Naive thymus-derived CD4-positive, alpha-beta T cell (primary cell): ENCODE measurements around the gene PTPRN2. TPM values are rescaled to one million over a fixed set of nuclear protein-coding genes. Genes with fewer than 3 reads are reported as not detected.

Source experiments
- ATAC-seq: fragments of 150-1000 bp; cut with Tn5 transposase; 2 replicates; pipeline ENCODE4 v1.10.0; 2021; ENCODE audit warnings: mild to moderate bottlenecking, moderate library complexity
- CTCF ChIA-PET: fragments of 350-600 bp; sonication (Branson Sonifier 250); formaldehyde crosslinking; loops from one replicate; lab custom pipeline; 2021; ENCODE audit warnings: antibody characterized with exemption; lab: Charles Lee
- POLR2A ChIA-PET: fragments of 350-600 bp; sonication (Branson Sonifier 250); formaldehyde crosslinking; loops from one replicate; lab custom pipeline; 2021; ENCODE audit warnings: antibody characterized with exemption, inconsistent platforms; lab: Charles Lee
- DNase-seq, 9 donors: peaks; one replicate each; pipeline versions ENCODE4 v3.0.0 to v3.0.0-alpha.2; 2020 to 2022; ENCODE audit warnings: mixed read lengths in 1 of 9
- H3K27ac ChIP-seq: one replicate; pipeline ENCODE4 v1.7.0; 2013; ENCODE audit warnings: mild to moderate bottlenecking, low read depth, low read length, moderate library complexity
- H3K27me3 ChIP-seq, 2 donors: one replicate each; pipeline ENCODE4 v1.7.0; 2013; ENCODE audit warnings: low read length in 2 of 2, mild to moderate bottlenecking in 2 of 2, moderate library complexity in 2 of 2; ENCODE audit not compliant: control insufficient read depth in 2 of 2, insufficient read depth in 2 of 2
- H3K36me3 ChIP-seq, 3 experiments: 1 replicate in 2 of 3; 2 replicates in 1 of 3; pipeline ENCODE4 v1.7.0; 2013; ENCODE audit warnings: low read length in 3 of 3, mild to moderate bottlenecking in 3 of 3, moderate library complexity in 1 of 3; ENCODE audit not compliant: insufficient read depth in 3 of 3, control insufficient read depth in 2 of 3
- H3K4me1 ChIP-seq, 2 donors: one replicate each; pipeline ENCODE4 v1.7.0; 2013; ENCODE audit warnings: low read length in 2 of 2, mild to moderate bottlenecking in 2 of 2, moderate library complexity in 1 of 2; ENCODE audit not compliant: control insufficient read depth in 2 of 2, insufficient read depth in 2 of 2
- H3K4me3 ChIP-seq: 2 replicates; pipeline ENCODE4 v1.7.0; 2013; ENCODE audit warnings: mild to moderate bottlenecking, low read length
- H3K9me3 ChIP-seq, 3 experiments: 1 replicate in 2 of 3; 2 replicates in 1 of 3; pipeline ENCODE4 v1.7.0; 2013; ENCODE audit warnings: low read length in 3 of 3; ENCODE audit not compliant: control insufficient read depth in 2 of 3
- H3K27ac Mint-ChIP-seq, 9 donors: one replicate each; pipeline ENCODE4 v1.8.0; 2020 to 2022; ENCODE audit warnings: mixed read lengths in 9 of 9, mild to moderate bottlenecking in 8 of 9, moderate library complexity in 5 of 9, inconsistent platforms in 2 of 9
- H3K27me3 Mint-ChIP-seq, 5 donors: one replicate each; pipeline ENCODE4 v1.8.0; 2021 to 2022; ENCODE audit warnings: mixed read lengths in 5 of 5, mild to moderate bottlenecking in 1 of 5
- H3K36me3 Mint-ChIP-seq, 5 donors: one replicate each; pipeline ENCODE4 v1.8.0; 2020 to 2022; ENCODE audit warnings: mixed read lengths in 5 of 5, mild to moderate bottlenecking in 3 of 5, inconsistent platforms in 1 of 5
- H3K4me1 Mint-ChIP-seq, 7 donors: one replicate each; pipeline ENCODE4 v1.8.0; 2020 to 2022; ENCODE audit warnings: mixed read lengths in 7 of 7, mild to moderate bottlenecking in 3 of 7, inconsistent platforms in 1 of 7
- H3K4me3 Mint-ChIP-seq, 10 donors: one replicate each; pipeline ENCODE4 v1.8.0; 2020 to 2022; ENCODE audit warnings: mild to moderate bottlenecking in 10 of 10, mixed read lengths in 10 of 10, moderate library complexity in 6 of 10, inconsistent platforms in 2 of 10
- H3K9me3 Mint-ChIP-seq, 11 donors: one replicate each; pipeline ENCODE4 v1.8.0; 2020 to 2022; ENCODE audit warnings: mixed read lengths in 11 of 11, mild to moderate bottlenecking in 4 of 11, inconsistent platforms in 1 of 11, moderate library complexity in 1 of 11
- intact Hi-C, 2 donors: fragments of 100-400 bp; cut with micrococcal nuclease; formaldehyde crosslinking; loops; one replicate each; pipeline ENCODE4 v1.15.1; 2023
- polyA plus RNA-seq, 2 donors: library from polyadenylated mRNA; unstranded; fragments of 300-500 nt; fragmentation: Illumina TruSeq; gene quantifications; one replicate each; pipeline ENCODE4 v1.2.3, GENCODE V29; 2021
- total RNA-seq, 6 experiments: library from RNA in 5 of 6; stranded (reverse) in 5 of 6; gene quantifications; 1 replicate in 5 of 6; 2 replicates in 1 of 6; pipeline ENCODE4 v1.2.3 and lab custom pipeline; 2021 to 2026

The PTPRN2 gene
- total and polyA plus RNA-seq, 7 experiments from 2014 or later: 0.58 to 2.3 (median 1.4) TPM

- POLR2A ChIA-PET: interaction anchor here (0.8 to 1.2 kb wide), 2 partner anchors 10 to 46 kb away, joined by 3 read pairs; no protein-coding TSS in a partner anchor
- intact Hi-C loops: no loop called here
- Mint-ChIP-seq H3K9me3 (no peaks in the 10 kb centered on the region), H3K27me3 (no peaks in the 10 kb centered on the region), H3K4me1 (peaks cover 7 to 15% (median 11%) of the 10 kb centered on the region in 7 donors), H3K36me3 (no peaks in the 10 kb centered on the region), H3K4me3 (no peak overlapping the region), H3K27ac (no peak overlapping the region)
- H3K36me3 ChIP-seq: no peaks in the 10 kb centered on the region
- H3K4me1 ChIP-seq: peaks cover 0 to 5% of the 10 kb centered on the region in 2 donors
- H3K27me3 ChIP-seq: no peaks in the 10 kb centered on the region
- CTCF ChIA-PET: interaction anchor here (0.7 kb wide), 1 partner anchor 16 kb away, joined by 3 read pairs; no protein-coding TSS in a partner anchor
- H3K9me3 ChIP-seq: no peaks in the 10 kb centered on the region
- no peak overlapping the region for H3K27ac ChIP-seq
- no peak overlapping the region for H3K4me3 ChIP-seq
- DNase-seq (no peak), ATAC-seq (no peak)
Observed at GRCh38 chr7:157658851-157659412, 928.7 kb downstream of the PTPRN2 start.

DNA sequence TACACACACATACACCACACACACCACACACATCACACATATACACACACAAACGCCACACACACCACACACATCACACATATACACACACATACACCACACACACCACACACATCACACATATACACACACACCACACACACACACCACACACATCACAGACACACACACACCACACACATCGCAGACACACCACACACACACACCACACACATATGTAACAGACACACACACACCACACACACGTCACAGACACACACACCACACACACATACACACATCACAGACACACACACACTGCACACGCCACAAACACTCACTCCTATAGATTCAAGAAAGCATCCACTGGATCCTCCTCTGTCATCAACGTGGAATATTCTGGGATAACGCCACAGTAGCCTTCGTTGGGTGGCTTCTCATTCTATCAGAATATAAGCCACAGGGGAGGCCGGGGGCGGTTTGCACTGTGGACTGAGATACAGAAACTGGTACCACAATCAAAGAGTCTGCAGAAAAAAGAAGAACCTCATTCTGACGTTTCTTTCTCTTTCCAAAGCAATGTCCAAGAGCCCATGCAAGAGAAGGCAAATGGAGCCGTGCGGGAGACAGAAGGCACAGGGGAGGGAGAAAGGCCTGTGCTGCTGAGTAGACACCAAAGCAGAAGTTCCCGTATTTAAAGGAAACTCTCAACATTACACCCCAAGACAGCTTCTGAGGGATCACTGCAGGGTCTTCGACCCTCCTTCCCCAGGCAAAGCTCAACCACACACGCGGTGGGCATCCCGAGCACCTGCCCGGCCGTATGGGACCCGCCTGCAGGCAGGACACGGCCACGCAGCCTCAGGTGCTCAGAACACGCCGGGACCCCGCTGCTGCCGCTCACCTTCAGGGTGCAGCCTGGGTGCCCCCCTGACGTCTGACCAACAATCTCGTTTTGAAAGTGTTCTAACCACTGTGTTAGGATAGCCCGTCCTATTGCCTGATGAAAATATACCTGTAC, 929.6 kb downstream of the PTPRN2 start:
- Mint-ChIP-seq H3K27ac (no peak overlapping the region), H3K9me3 (no peaks in the 10 kb centered on the region), H3K4me3 (no peak overlapping the region), H3K36me3 (no peaks in the 10 kb centered on the region), H3K4me1 (peaks cover 7 to 15% (median 11%) of the 10 kb centered on the region in 7 donors), H3K27me3 (no peaks in the 10 kb centered on the region)
- POLR2A ChIA-PET: interaction anchor here (0.8 to 1.2 kb wide), 2 partner anchors 11 to 45 kb away, joined by 3 read pairs; no protein-coding TSS in a partner anchor
- Histone ChIP-seq H3K27ac (no peak overlapping the region), H3K27me3 (no peaks in the 10 kb centered on the region), H3K4me1 (peaks cover 0 to 5% of the 10 kb centered on the region in 2 donors), H3K36me3 (no peaks in the 10 kb centered on the region), H3K9me3 (no peaks in the 10 kb centered on the region), H3K4me3 (no peak overlapping the region)
- intact Hi-C loops: no loop called here
- DNase-seq: no peak
- CTCF ChIA-PET: interaction anchor here (0.7 kb wide), 1 partner anchor 17 kb away, joined by 3 read pairs; no protein-coding TSS in a partner anchor
- no peak for ATAC-seq

- ChIA-PET POLR2A (no interaction called here), CTCF (no interaction called here)
- Histone ChIP-seq H3K9me3 (no peaks in the 10 kb centered on the region), H3K27me3 (no peaks in the 10 kb centered on the region), H3K4me1 (peaks cover 0 to 5% of the 10 kb centered on the region in 2 donors), H3K4me3 (no peak overlapping the region), H3K36me3 (no peaks in the 10 kb centered on the region), H3K27ac (no peak overlapping the region)
- Mint-ChIP-seq H3K4me3 (no peak overlapping the region), H3K27me3 (no peaks in the 10 kb centered on the region), H3K9me3 (no peaks in the 10 kb centered on the region), H3K4me1 (peaks cover 7 to 15% (median 11%) of the 10 kb centered on the region in 7 donors), H3K36me3 (no peaks in the 10 kb centered on the region), H3K27ac (no peak overlapping the region)
- intact Hi-C loops: no loop called here
- DNase-seq (no peak), ATAC-seq (no peak)
Observed at GRCh38 chr7:157656195-157656769, 931.3 kb downstream of the PTPRN2 start.

DNA sequence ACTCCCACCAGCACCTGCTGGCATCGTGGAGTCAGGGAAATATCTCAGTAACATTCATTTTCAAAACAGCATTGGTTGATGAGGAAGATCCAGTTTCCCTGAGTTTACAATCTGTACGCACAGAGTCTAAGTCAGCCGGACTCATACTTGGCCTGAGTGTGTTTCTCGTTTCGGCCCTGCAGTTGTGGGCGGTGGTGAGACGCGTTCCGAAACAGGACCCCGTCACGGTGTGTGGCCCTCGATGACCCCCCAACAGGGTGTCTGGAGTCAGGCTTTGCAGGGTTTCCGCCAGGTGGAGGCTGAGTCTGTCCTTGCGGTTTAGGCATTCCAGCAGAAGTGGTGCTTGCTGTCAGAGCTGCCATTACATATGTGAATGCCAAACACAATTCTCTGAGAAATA, 933.3 kb downstream of the PTPRN2 start:
- Histone ChIP-seq H3K4me1 (no peaks in the 10 kb centered on the region), H3K27ac (no peak overlapping the region), H3K27me3 (no peaks in the 10 kb centered on the region), H3K36me3 (no peaks in the 10 kb centered on the region), H3K9me3 (no peaks in the 10 kb centered on the region), H3K4me3 (no peak overlapping the region)
- POLR2A ChIA-PET: no interaction called here
- DNase-seq (no peak), ATAC-seq (no peak)
- H3K4me1 Mint-ChIP-seq: peaks cover 0 to 8% (median 0%) of the 10 kb centered on the region in 7 donors
- CTCF ChIA-PET: no interaction called here
- H3K27me3 Mint-ChIP-seq: no peaks in the 10 kb centered on the region
- peak overlapping the region in 2 of 9 donors; percentile 30 to 41 for H3K27ac Mint-ChIP-seq
- intact Hi-C loops: no loop called here
- H3K9me3 Mint-ChIP-seq: no peaks in the 10 kb centered on the region
- no peak overlapping the region for H3K4me3 Mint-ChIP-seq
- H3K36me3 Mint-ChIP-seq: no peaks in the 10 kb centered on the region

GRCh38 chr7:157653827-157654207, 933.8 kb downstream of the PTPRN2 start:
- ChIA-PET POLR2A (no interaction called here), CTCF (no interaction called here)
- peaks cover 0 to 8% (median 0%) of the 10 kb centered on the region in 7 donors for H3K4me1 Mint-ChIP-seq
- H3K4me1 ChIP-seq: no peaks in the 10 kb centered on the region
- no peak overlapping the region for H3K4me3 Mint-ChIP-seq
- H3K27ac Mint-ChIP-seq: no peak overlapping the region
- H3K27me3 Mint-ChIP-seq: no peaks in the 10 kb centered on the region
- ATAC-seq (no peak), DNase-seq (no peak)
- no peaks in the 10 kb centered on the region for H3K36me3 ChIP-seq
- H3K27me3 ChIP-seq: no peaks in the 10 kb centered on the region
- no peaks in the 10 kb centered on the region for H3K36me3 Mint-ChIP-seq
- no peaks in the 10 kb centered on the region for H3K9me3 Mint-ChIP-seq
- no peak overlapping the region for H3K27ac ChIP-seq
- intact Hi-C loops: no loop called here
- H3K9me3 ChIP-seq: no peaks in the 10 kb centered on the region
- H3K4me3 ChIP-seq: no peak overlapping the region

GRCh38 chr7:157652954-157653826, 934.4 kb downstream of the PTPRN2 start:
- intact Hi-C loops: no loop called here

More at GRCh38 chr7:157652954-157653826, 934.4 kb downstream of the PTPRN2 start:
- ChIA-PET POLR2A (interaction anchor here (0.6 kb wide), 1 partner anchor 24 kb away, joined by 3 read pairs; no protein-coding TSS in a partner anchor), CTCF (no interaction called here)
- H3K36me3 Mint-ChIP-seq: no peaks in the 10 kb centered on the region
- peaks cover 0 to 3% (median 0%) of the 10 kb centered on the region in 7 donors for H3K4me1 Mint-ChIP-seq
- H3K36me3 ChIP-seq: no peaks in the 10 kb centered on the region
- H3K27ac ChIP-seq: no peak overlapping the region
- H3K4me3 Mint-ChIP-seq: no peak overlapping the region
- H3K4me1 ChIP-seq: no peaks in the 10 kb centered on the region
- H3K4me3 ChIP-seq: no peak overlapping the region
- ATAC-seq (no peak), DNase-seq (no peak)
- H3K27me3 ChIP-seq: no peaks in the 10 kb centered on the region
- peak overlapping the region in 2 of 9 donors; percentile 10 to 29 for H3K27ac Mint-ChIP-seq
- H3K9me3 ChIP-seq: no peaks in the 10 kb centered on the region
- H3K27me3 Mint-ChIP-seq: no peaks in the 10 kb centered on the region
- no peaks in the 10 kb centered on the region for H3K9me3 Mint-ChIP-seq
